NCI-H82 treated with DMSO at 0.1 percent for 48 hours (cell line): Measurements from ENCODE around the gene NEK7.
A peak's percentile ranks its signal among the peaks of the same experiment; 100 is the strongest.

Experiments used
- DNase-seq: peaks from one replicate; lab custom pipeline; 2025; ENCODE audit not compliant: unreplicated experiment; lab: John Stamatoyannopoulos, UW

Gene NEK7

DNA sequence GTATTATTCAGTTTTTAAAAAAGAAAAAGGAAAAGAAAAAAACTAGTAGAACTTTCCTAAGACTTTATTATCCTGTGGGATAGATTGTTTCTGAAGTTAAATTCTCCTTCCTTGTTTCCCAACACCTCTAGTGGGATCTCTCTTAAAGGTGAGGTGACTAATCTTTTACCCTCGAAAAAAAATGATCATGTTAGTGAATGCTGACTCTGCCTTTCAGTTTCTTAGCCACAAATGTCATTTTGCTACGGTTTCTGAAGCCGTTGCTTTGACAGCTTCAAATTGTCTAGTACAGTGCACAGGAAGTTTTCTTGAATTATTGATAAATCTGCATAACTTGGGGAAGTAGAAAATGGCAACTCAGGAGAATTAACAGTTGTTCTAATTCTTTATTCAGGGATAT is 13.0 kb upstream of the NEK7 start:
- no peak for DNase-seq

DNA sequence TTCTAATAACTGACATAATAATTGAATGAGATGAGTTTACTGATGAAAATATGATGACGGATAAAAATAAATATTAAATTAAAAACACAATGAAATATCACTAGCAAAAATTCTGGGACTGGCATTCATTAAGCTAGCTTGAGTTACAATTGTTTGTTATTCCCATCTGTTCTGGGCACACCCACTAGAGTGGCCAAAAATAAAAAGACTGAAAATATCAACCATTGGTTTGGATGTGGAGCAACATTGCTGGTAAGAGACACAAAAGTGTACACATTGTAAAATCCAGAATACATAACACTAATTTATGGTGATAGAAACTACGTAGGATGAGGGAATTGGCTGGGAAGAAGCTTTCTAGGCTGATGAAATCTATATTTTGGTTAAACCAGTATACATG is 9.6 kb upstream of the NEK7 start:
- no peak for DNase-seq

DNA sequence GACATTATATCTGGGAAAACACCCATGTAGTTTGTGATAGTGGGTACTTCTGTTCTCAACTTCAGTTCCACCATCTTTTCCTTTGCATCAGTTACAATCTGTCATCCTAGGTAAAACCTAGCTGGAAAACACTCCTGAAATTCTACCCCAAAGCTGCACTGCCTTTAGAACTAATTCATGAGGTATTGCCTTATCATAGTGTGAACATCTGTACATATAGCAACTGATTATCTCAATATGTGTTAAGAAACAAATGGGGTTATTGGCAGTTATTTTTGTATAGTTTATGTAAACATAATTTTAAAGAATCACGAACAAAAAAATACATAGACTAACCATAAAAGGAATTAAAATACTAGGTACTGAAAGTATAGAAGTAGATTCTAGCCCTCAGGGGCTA is 6.4 kb upstream of the NEK7 start:
- no peak for DNase-seq

DNA sequence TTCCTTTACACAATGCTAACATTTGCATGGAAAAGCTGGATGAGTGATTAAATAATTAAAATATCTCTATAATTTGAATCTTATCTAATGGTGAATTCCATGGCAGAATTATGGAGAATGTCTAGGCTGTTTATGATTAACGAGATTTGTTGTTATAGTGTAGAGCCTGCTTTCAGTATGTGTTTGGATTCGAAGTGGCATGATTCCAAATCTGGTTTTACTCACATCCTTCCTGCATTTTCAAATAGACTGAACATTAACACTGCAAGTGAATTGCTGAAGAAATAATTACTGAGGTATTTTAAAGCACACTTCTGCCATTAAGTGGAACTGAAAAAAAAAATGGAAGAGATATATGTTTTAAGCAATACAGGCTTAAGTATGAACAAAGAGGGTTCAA is 5.1 kb upstream of the NEK7 start:
- DNase-seq, result no peak

DNA sequence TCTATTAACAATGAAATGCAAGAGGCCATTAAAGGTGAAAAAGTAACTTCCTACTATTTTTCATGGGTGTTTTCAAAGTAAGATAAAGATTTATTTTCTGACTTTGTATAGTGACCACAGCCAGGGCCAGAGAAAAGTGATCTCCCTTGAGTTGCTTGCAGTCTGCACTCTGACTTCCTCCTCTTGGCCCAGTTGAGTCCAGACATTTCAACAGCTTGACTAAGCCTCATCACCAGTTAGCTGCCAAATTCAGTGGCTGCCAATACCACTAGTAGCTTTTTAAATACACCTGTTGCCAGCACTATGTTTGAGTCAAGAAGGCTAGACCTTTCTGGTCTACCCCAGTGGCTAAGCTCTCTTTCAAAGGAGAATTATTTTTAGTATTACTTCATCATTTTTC is 3.7 kb upstream of the NEK7 start:
- DNase-seq, result no peak

DNA sequence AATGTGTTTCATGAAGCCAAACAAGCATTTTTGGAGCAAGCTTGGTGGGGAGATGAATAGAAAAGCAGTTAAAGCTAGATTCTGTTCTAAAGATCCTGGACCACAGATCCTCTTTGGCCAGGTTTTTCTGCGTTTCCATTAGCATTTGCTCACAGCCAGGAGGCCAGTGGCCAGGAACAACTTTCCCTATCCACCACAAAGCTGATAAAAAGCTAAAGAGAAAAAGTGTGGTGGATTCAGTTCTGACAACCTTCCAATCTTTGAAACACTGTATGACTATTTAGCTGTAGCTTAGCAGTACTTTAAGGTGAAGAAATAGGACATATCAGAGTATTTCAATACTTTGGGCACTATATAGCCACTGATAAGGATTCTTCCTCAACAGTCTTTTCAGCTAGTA is 3.0 kb upstream of the NEK7 start:
- no peak for DNase-seq

DNA sequence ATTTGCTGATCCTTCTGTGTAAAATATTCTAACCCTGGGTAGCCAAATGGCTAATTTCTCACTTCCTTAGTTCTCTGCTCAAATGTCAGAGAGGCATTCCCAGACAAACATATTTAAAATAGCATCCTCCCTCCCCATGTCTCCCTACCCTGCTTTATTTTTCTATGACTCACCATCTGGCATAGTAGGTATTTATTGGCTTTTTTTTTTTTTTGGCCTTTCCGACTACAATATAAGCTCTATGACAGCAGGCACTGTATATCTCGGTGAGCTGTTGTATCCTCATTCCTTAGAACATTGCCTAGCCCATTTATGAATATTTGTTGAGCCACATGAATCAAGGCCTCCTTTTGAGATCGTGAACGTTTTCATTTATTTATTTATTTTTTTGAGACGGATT is 1.5 kb upstream of the NEK7 start:
- no peak for DNase-seq

DNA sequence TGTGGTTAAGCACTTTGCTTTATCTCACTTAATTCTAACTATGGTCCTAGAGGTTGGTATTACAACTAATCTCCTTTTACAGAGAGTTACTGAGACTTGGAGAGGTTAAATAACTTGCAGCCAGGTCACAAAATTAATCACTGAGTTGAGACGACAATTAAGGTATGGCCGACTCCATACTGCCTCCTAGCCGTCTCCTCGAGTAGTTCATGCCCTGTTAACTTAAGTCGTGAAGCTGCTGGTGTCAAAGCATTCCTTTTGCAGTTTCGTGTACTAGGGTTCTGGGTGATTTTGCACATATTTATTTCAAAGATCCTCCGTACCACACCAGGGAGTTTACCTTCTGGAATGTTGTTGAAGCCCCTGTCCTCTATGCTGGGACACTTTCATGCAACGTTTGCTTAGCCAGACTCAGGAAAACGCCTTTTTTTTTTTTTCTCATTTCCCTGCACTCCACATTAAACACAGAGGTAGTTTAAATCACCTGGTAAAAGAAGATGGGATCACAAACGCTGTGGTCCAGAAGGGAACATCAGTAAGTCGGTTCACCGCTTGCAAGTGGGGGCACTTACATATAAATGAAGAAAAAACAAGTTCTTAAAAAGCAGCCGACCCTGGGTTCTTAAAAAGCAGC is 570 bp upstream of the NEK7 start:
- DNase-seq, result peak; percentile 88

DNA sequence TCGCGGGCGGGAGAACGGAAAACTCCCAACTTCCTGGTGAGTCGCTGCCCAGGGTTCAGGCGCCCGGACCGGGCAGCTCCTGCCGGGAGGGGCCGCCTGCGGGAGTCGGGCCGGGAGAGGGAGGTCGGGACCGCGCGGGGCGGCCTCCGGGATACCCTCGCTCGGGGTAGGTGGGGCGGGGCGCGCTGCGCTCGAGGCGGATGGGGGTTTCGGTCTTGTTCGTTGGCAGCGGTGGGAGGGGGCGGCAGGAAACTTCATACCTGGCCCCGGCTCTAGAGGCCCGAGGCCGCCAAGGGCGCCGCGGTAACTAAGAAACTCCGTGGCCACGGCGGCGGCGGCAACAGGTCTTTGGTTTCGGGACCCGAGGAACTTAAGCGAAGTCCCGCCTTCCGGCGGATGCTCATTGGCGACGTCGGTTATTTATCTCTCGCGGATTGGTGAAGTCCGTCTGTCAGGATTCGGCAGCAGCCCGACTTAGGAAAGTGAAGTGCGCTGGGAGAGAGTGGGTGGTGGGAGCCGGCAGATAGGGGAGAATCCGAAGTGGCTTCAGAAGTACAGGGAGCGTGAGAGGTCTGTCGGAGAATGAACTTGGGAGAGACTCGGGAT is 546 bp downstream of the NEK7 start:
- DNase-seq, result peak; percentile 90

DNA sequence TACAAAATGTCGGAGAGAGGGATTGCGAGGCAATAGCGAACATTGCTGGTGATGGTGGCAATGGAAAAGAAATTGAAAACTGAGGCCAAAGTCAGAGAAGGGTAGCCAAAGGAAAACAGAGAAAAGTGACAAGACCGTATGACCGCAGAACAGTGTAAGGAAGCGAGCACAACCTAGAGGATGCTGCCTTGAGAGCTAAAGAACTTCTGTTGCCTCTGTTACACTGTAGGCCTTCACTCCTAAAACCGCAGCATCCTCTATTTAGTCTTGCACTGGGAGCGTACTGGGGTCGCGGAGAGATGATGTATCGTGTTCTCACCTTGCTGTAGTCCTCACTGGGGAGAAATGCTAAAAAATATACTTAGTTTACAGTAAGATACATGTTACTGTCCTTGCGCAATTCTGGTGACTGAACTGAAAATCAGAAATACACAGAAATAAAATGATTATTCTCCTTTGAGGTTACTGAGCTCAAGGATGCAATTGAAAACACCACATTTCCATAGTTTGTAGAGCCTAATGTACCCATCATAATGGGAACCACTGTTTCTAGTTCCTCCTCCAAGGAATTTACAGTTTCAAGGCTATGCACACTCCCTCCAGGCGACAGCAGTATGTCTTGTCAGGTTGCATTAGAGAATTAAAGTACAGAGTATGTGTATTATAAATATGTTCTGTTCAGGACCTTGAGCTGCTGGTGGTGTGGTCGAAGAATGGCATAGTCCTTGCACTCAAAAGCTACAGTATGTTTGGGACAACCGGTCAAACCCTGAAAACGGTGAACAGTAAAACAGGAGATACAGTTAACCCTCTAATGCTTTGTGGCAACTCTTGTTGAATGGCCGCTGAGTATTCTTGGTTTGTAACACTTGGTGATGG is 1.3 kb downstream of the NEK7 start:
- no peak for DNase-seq

DNA sequence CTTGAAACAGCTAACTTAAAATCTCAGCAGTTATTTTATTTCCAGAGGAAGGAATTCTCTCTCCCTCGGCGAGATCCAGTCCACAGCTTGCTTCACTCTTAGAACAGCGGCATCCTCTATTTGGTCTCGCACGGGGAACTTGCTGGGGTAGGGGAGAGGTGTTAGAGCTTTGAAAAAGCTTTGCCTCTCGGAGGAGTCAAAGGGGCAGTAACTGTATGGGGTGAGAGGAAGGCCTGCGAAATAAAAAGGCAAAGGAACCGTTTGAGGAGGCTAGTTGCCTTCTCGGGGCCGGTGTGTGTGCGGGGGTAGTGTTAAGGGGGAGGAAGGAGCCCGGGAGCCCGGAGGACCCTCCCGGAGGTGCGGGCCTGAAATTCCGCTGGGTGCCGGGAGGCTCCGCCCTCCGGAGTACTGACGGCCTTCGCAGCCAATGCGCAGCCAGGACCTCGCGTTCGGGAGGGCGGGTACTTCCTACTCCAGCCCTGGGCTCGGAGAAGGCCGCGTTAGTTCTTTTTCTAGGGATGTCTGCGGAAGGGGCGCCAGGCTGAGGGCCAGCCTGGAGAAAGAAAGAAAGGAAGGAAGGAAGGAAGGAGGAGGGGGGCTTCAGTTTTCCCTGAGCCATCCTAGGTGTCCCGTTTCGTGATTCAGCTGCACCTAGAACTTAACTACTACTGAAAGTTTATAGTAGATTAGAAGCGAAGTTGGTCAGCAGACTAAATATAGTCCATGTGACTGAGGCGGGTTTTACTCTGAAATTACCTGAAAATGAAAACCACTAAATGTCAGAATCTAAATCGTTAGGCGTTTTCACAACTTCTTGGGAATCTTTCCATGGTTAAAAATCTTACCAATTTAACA is 2.2 kb downstream of the NEK7 start:
- peak; percentile 94 for DNase-seq

DNA sequence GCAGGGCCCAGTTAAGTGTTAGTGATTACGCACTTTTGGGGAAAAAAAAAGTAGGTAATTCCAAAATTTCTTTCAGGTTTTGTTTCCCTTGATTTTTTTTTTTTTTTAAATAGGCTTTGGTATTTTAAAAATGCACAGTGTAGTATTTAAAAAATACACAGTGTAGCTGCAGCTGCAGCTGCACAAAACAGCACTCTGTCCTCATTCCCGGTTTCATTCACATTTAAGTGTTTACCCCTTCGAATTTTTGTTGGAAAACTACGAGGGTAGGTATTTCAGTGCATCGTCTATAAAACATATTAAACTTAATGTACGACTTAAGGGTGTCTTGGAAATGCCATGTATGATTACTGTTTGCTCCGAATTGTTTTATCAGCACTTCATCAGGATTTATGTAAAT is 3.4 kb downstream of the NEK7 start:
- no peak for DNase-seq

DNA sequence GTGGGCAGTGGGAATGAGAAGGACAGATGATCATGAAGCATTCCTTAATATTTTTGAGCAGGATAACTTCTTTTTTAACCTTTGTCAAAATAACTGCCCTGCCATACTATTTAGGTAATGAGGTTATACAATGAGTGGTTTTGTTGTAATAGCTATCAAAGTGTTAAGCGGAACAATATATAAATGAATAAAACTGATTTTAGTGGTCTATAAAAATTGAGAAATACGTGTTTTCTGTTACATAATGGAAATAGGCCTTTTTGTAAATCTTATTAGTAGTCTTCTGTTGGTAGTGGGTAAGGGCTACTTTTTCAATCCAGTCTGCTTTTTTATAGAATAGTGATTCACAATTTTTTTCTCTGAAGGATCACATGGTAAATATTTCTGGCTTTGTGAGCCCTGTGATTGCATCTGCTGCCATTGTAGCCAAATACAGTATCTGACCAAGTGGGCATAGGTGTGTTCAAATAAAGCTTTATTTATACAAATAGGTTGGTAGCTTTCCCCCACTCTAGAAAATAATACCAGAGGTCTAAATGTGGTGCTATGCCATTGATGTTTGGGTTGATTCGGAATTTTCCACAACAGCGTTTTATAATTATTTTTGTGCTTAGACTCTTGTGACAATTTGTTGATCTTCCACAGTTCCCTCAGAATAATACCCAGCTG is 4.3 kb downstream of the NEK7 start:
- DNase-seq, result no peak

DNA sequence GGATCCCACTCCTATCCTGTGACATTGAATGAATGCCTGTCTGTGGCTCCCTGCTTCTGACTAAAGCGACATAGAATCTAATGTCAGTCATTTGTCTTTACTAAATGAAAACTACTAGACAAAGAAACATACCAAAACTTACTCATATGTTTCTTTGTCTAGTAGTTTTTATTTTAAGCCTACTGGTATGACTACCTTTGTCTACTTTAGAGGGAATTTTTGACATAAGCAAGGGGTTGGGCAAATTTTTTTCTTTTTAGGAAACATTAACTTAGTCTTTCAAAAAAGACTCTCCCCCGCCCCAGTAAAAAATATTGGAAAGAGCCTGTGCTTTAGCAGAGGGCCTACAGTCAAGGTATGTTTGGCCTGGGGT is 4.9 kb downstream of the NEK7 start:
- no peak for DNase-seq

DNA sequence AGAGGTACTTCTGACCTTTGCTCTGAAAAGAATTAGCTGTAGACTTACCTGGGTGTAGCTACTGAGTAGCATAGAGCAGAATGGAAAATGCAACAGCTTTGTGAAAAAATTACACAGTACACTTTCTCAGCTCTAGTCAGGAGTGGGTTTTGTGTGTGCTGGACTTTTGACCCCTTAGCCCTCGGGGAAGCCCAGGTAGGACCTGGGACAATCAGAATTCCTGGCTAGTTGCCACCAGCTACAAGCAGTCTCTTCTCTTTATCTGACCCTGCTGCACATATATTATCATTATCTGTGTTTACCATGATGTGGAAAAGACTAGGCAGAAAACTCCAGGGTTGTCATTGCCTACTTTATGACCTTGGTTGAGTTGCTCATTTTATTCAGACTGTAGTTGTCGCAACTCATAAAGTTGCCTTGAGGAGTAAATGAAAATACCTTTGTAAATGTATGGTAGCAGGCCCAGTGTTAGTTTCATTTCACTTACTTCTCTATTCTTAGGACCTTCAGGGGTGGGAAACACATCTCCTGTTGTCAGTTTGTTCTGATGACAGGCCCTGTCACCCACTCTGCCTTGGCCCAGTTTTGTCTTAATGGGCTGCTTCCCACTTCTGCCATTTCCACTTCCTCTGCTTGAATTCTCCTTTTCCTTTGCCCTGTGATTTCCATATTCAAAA is 5.4 kb downstream of the NEK7 start:
- DNase-seq, result no peak

DNA sequence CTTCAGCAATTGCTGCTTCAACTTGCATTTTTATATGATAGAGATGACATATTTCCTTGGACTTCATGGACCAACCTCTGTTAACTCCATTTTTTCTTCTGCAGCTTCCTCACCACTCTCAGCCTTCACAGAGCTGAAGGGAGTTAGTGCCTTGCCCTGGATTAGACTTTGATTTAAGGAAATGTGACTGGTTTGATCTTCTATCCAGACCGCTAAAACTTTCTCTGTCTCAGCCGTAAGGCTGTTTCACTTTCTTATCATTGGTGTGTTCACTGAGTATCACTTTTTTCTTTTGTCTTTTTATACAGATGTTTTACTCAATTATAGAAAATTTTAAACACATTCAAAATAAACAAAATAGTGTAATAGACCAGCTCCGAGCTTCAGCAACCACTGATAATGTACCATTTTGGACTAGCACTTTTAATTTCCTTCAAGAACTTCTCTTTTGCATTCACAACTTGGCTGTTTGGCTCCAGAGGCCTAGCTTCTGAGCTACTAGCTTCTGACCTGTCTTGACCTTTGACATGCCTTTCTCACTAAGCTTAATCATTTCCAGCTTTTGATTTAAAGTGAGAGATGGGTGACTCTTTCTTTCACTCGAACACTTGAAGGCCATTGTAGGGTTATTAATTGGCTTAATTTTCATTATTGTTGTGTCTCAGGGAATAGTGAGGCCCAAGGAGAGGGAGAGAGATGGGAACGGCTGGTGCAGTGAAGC is 9.3 kb downstream of the NEK7 start:
- no peak for DNase-seq

DNA sequence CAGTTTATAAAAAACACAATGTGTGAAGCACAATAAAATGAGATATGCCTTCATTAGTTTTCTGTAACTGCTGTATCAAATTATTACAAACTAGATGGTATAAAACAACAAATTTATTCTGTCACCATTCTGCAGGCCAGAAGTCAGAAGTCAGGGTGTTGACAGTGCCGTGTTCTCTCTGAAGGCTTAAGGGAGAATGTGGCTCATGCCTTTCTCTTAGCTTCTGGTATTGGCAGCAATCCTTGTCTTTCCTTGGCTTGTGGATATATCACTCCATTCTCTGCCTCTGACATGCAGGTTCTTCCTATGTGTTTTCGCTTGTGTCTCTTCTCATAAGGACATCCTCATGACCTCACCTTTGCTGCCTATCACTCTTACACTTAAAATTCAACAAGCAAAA is 10.1 kb downstream of the NEK7 start:
- DNase-seq, result no peak

DNA sequence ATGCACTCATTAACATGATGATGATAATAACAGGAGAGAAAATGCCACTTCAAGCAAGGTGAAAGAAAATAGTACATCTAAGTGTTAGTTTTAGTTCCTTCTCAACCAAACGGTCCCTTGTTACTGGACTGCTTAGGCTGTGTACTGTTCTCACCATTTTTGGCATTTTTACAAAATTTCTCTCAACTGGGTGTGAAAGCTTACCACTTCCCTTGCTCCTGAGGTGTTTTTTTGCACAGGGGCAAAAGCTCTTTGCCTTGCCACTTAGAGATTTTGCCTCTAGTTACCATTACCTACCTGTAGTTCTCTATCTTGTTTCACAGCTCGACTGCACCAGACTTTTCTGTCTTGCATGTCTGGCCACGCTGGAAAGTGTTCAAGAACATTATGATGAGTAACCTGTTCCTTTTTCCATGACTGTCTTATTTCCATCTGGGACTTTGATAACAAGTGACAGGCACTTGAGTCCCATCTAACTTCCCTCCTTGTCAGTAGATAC is 10.7 kb downstream of the NEK7 start:
- DNase-seq, result no peak

DNA sequence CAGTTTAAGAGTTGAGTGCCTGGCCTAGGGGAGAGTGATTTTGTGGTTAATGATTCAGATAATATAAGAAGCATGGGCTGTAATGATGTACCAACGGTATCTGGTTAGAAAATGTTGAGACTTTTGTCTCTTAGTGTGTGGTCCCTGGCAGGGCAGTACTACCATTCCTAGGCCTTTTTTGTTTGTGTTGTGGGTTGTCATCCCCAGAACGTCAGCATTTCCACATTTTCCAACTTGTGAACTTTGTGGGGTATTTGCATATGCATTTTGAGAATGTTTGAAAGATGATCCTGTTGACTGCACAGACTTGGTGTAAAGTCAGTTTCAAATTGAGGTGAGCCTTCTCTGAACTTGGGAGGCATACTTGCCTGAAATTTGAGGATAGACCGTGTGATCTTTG is 11.4 kb downstream of the NEK7 start:
- DNase-seq, result no peak

DNA sequence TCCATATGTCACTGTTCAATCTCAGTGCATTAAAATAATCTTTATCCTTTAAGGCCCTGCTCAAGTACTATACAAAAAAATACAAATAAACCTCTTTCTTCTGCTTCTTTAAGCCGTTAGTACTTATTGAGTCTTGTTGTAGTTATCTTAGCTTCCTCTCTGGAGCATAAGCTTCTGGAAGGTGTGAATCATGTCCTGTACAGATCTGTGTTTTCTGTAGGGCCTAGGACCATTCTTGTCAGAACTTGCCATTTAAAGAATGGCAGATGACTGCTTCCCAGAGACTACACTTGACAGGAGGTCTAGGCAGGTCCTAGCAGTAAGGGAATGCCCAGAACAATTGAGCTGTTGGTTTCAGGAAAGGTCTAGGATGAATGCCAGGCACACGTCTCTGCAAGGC is 12.9 kb downstream of the NEK7 start:
- no peak for DNase-seq
